ENCODE data around the gene ZBTB5.

GRCh38 chr9:37412431-37413151 is 52.7 kb downstream of the ZBTB5 start:
- TF ChIP-seq, protein P1, sequence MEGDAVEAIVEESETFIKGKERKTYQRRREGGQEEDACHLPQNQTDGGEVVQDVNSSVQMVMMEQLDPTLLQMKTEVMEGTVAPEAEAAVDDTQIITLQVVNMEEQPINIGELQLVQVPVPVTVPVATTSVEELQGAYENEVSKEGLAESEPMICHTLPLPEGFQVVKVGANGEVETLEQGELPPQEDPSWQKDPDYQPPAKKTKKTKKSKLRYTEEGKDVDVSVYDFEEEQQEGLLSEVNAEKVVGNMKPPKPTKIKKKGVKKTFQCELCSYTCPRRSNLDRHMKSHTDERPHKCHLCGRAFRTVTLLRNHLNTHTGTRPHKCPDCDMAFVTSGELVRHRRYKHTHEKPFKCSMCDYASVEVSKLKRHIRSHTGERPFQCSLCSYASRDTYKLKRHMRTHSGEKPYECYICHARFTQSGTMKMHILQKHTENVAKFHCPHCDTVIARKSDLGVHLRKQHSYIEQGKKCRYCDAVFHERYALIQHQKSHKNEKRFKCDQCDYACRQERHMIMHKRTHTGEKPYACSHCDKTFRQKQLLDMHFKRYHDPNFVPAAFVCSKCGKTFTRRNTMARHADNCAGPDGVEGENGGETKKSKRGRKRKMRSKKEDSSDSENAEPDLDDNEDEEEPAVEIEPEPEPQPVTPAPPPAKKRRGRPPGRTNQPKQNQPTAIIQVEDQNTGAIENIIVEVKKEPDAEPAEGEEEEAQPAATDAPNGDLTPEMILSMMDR (IDR thresholded peaks at IDR 0.05), result no peak
- TF ChIP-seq POLR2AphosphoS5 (IDR thresholded peaks at IDR 0.05; ENCODE audit: low read depth, low read length), result no peak
- no peak for TF ChIP-seq REST (IDR thresholded peaks at IDR 0.05; ENCODE audit: insufficient read depth in 1 of 2, low read depth in 2 of 2, low read length in 1 of 2)
- no peak for TF ChIP-seq SIN3A (IDR thresholded peaks at IDR 0.05; ENCODE audit: borderline replicate concordance, insufficient read depth, low read depth, low read length)
- TF ChIP-seq TCF7L2 (IDR thresholded peaks at IDR 0.05; ENCODE audit: low read depth, low read length), result no peak
